GM13977 (cell line): ENCODE results near the gene STARD10.

Source experiments
- DNase-seq: peaks from one replicate; pipeline ENCODE4 v3.0.0; 2012; ENCODE audit warnings: low spot score
- in situ Hi-C: fragments of 300-500 bp; cut with MboI; formaldehyde crosslinking; loops from one replicate; pipeline ENCODE4 v1.12.0; 2022; ENCODE audit warnings: low sequenced_read_pairs, low pct_unique_long_range_greater_than_20kb, mixed read lengths, inconsistent platforms; ENCODE audit not compliant: unreplicated experiment
- TF ChIP-seq, protein P1 (sequence below): IDR thresholded peaks from 2 replicates; pipeline ENCODE4 v1.5.1; 2012; ENCODE audit warnings: mild to moderate bottlenecking, control low read depth; ENCODE audit not compliant: insufficient read depth; ENCODE audit errors: extremely low read depth, missing control alignments

Gene STARD10, protein sequence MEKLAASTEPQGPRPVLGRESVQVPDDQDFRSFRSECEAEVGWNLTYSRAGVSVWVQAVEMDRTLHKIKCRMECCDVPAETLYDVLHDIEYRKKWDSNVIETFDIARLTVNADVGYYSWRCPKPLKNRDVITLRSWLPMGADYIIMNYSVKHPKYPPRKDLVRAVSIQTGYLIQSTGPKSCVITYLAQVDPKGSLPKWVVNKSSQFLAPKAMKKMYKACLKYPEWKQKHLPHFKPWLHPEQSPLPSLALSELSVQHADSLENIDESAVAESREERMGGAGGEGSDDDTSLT

DNA sequence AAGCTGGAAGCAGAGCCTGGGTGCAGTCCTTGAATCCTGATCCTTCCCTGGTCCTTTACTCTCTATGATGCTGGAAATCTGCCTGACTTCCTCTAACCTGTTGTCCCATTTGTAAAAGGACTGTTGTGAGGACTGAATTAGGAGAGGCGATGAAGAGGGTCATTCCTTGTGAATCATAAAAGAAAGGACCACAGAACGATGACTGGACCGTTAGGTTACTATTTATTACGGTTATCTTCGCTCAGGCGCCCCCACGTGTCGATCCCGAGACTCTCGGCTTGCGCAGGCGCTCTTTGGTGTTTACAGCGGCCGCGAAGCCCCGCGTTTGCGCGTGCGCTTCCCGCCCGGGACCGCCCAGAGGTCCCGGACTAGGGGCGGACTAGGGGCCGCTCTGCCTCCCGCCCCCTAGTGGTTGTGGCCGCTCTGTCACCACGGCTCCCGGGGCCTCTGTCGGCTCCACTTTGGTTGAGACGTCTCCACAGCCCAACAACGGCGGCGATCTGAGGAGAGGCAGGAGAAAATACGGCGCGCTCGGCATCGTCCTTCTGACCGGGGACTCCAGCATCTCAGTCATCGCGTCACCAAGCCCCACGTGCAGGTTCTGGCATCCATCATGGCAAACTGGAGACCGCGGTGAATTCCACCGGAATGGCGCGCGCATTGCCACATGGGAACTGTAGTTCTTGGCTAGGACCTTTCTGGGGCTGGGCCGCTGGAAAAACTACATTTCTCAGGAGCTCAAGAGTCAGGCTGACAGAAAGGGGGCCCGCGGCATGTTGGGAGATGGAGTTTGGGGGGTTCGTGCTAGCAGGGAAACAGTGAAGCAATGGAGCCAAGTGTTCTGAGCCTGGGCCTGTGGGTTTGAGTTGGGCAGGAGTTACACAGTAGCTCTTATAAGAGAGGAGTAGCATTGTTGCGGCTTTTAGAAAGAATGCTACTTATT lies at the start of gene STARD10:
Gene STARD10, minus strand, starts transcription at position 623 of the 943 bp plus-strand sequence. CDS start 12,866 bp downstream, outside the sequence.
- in situ Hi-C loops, result loop anchor here (5.0 kb wide), 1 partner anchor 66 kb away; no protein-coding TSS in a partner anchor
- TF ChIP-seq, protein P1, sequence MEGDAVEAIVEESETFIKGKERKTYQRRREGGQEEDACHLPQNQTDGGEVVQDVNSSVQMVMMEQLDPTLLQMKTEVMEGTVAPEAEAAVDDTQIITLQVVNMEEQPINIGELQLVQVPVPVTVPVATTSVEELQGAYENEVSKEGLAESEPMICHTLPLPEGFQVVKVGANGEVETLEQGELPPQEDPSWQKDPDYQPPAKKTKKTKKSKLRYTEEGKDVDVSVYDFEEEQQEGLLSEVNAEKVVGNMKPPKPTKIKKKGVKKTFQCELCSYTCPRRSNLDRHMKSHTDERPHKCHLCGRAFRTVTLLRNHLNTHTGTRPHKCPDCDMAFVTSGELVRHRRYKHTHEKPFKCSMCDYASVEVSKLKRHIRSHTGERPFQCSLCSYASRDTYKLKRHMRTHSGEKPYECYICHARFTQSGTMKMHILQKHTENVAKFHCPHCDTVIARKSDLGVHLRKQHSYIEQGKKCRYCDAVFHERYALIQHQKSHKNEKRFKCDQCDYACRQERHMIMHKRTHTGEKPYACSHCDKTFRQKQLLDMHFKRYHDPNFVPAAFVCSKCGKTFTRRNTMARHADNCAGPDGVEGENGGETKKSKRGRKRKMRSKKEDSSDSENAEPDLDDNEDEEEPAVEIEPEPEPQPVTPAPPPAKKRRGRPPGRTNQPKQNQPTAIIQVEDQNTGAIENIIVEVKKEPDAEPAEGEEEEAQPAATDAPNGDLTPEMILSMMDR, result peak; percentile 81
- DNase-seq, result peak; percentile 96

DNA sequence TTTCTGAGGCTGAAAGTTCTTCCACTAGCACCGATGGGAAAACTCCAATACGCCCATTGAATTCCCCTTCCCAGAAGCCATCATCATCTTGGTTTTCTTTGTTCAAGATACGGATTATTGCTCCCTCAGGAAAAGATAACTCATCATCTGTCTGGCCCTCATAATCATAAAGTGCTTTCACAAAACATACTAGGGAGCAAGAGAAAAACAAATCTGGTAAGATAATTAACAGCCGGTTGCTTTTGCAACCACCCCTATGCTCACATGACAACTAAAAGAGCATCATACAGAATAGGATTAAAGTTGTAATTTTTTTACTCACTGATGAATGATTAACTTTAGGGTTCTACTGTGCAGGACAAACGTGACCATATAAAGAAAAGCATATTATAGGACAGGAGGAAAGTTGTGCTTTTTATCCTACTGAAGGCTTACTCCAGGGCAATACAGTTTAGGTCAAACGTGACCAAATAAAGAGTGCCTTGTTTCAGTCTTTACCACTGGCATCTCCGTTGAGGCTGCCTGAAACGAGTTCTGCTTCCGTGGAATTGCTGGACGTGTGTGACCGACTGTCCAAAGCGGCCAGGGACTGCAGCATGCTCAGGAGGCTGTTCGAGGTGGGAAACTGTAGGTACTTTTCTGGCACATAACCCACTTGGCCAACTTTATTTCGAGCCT lies 48.9 kb upstream of the STARD10 start:
- in situ Hi-C loops, result no loop called here
- no peak for DNase-seq
- TF ChIP-seq, protein P1, result no peak

DNA sequence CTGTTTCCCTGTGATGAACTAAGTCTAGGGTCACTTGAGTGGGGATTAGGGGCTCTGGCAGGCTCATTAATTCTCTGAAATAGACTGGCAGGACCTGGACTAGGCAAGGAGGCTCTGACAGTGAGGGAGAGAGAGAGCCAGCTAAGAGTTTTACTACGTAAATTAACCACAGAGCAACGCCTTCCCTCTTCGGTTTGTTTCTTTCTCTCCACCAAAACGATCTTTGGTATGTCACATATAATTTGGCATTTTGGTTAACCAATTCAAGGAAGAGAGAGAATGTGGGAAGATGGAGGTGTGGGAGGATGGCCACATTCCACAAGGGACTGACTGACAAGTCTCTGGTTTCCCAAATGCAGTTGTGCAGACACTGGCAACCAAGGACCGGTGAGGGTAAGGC lies 48.3 kb upstream of the STARD10 start:
- in situ Hi-C loops, result no loop called here
- no peak for DNase-seq
- TF ChIP-seq, protein P1, result no peak

DNA sequence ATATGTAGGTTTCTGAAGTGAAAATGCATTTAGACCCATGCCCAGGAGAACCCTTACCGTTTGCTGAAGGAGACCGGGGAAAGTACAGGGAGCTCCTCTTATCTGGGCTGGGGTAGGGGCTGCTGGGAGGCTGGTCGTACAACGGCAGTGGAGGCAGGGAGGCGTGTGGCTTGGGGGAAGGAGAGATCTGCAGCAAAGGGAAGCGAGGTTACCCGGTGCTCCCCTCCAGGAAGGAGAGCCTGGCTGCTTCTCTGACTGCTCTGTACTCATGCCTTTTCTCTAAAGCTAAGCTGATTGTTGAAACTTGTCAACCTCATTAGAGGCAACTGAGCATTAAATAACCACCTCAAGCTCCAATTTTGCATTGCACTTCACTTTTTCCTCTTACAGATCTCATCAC lies 47.5 kb upstream of the STARD10 start:
- TF ChIP-seq, protein P1, result no peak
- no peak for DNase-seq
- in situ Hi-C loops, result no loop called here

DNA sequence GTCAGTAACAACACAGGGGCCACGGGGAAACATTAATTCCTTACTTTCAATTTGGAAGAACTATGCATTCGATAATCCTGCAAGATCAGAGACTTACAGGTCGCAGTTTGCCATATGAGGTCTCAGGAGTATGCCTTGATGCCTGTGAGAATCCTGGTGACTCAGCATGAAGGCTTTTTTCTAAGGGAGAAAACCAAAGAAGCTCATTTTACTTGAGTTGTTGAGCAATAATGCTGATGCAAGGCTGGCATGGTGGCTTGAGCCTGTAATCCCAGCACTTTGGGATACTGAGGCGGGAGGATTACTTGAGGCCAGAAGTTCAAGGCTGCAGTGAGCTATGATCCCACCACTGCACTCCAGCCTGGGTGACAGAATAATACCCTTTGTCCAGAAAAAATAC lies 46.9 kb upstream of the STARD10 start:
- TF ChIP-seq, protein P1, result no peak
- in situ Hi-C loops, result no loop called here
- DNase-seq, result no peak

DNA sequence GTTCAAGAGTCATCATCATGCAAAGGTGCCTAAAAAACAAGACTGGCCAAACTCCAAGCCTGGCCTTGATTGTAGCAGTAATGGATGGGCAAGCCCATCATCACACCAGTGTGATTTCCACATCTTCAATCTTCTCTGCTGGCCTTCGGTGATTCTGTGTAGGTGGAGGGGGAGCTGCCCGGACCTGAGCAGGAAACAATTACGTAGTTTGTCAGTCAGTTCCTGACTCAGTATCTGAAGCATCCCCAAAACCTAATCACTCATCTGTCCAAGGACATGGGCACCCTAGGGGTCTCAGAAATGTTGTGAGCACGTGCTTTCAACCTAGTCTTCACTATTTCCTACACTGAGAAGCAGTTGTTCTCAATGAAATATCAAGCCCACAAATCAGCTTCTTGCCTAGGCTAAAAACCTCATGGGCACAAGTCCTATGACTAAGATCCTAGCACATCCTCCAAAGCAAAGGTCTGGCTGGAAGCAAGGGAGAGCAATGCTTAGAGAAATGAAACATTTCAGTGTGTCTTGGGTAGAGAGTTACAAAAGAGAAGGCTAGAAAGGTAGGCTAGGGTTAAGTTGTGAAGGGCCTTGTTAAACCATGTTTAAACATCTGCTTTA lies 45.0 kb upstream of the STARD10 start:
- TF ChIP-seq, protein P1, result no peak
- no peak for DNase-seq
- in situ Hi-C loops, result loop anchor here (10.0 kb wide), 1 partner anchor 336 kb away; no protein-coding TSS in a partner anchor
